H1 (cell line): ENCODE data around the gene TNS2. TPM values are rescaled to one million over a fixed set of nuclear protein-coding genes. Genes with fewer than 3 reads are reported as not detected.

ENCODE experiments used
- ASH2L ChIP-seq: fragments of 200-600, 300-600 bp; sonication (generic); IDR thresholded peaks from one replicate; pipeline ENCODE4 v1.7.1; 2017; ENCODE audit warnings: low read length
- BACH1 ChIP-seq: IDR thresholded peaks from 2 replicates; pipeline ENCODE4 v1.6.1; 2012; ENCODE audit warnings: low read length, improper control_type of control experiment
- CHD1 ChIP-seq: IDR thresholded peaks from 2 replicates; pipeline ENCODE4 v1.6.1; 2012; ENCODE audit warnings: low read depth, low read length, improper control_type of control experiment
- FOSL1 ChIP-seq: IDR thresholded peaks from 2 replicates; pipeline ENCODE4 v1.6.1; 2011; ENCODE audit warnings: mild to moderate bottlenecking, low read depth, low read length, moderate library complexity; ENCODE audit not compliant: insufficient read depth
- HDAC2 ChIP-seq, 2 experiments: fragments of 300-600 bp in 1 of 2; sonication (generic) in 1 of 2; IDR thresholded peaks; 2 replicates each; pipeline ENCODE4 v1.6.1; 2011 to 2012; ENCODE audit warnings: low read depth in 2 of 2, low read length in 2 of 2, mild to moderate bottlenecking in 2 of 2, moderate library complexity in 2 of 2, borderline replicate concordance in 1 of 2, inconsistent platforms in 1 of 2
- MAX ChIP-seq: IDR thresholded peaks from 2 replicates; pipeline ENCODE4 v1.6.1; 2012; ENCODE audit warnings: inconsistent platforms
- POLR2AphosphoS5 ChIP-seq: IDR thresholded peaks from 2 replicates; pipeline ENCODE4 v1.6.1; 2011; ENCODE audit warnings: low read depth, low read length
- SRF ChIP-seq: IDR thresholded peaks from 2 replicates; pipeline ENCODE4 v1.6.1; 2011; ENCODE audit warnings: mild to moderate bottlenecking, low read depth, low read length, moderate library complexity
- TAF1 ChIP-seq: IDR thresholded peaks from 2 replicates; pipeline ENCODE4 v1.6.1; 2011; ENCODE audit warnings: mild to moderate bottlenecking, low read depth, low read length
- ZNF274 ChIP-seq: IDR thresholded peaks from 2 replicates; pipeline ENCODE4 v1.7.0; 2012; ENCODE audit warnings: low read length, borderline replicate concordance; ENCODE audit errors: extremely low read depth
- polyA plus RNA-seq, 7 experiments: library from polyadenylated mRNA; depleted of rRNA in 3 of 7; stranded (reverse) in 5 of 7; unstranded in 2 of 7; fragments of >200 nt in 5 of 7; fragments of 200-250 nt in 2 of 7; gene quantifications; 1 replicate in 5 of 7; 2 replicates in 1 of 7; 4 replicates in 1 of 7; pipeline versions ENCODE4 v1.2.1 to v1.2.3, GENCODE V29; 2011 to 2013; ENCODE audit warnings: missing spikeins in 2 of 7, mixed read lengths in 2 of 7
- total RNA-seq: library from RNA; stranded (reverse); fragmentation: NEBNext Ultra II Directional; extraction: Animal tissue kit (Norgen Biotek cat#: 25700); gene quantifications from 2 replicates; pipeline ENCODE4 v1.2.1, GENCODE V29; 2021
- TF ChIP-seq, protein P1 (sequence below): fragments of 300-600 bp; sonication (generic); IDR thresholded peaks from 2 replicates; pipeline ENCODE4 v1.7.1; 2012; ENCODE audit warnings: low read length, moderate library complexity, mild to moderate bottlenecking, inconsistent platforms; ENCODE audit not compliant: insufficient replicate concordance

The TNS2 gene
- total and polyA plus RNA-seq, 2 of the 8 experiments (the other 6 are each of a cell fraction or from before 2014, with no cell fraction given): 2.8 to 4.7 TPM

GRCh38 chr12:53046655-53047220 lies 3.1 kb upstream of the TNS2 start (continued):
- TF ChIP-seq, protein P1, sequence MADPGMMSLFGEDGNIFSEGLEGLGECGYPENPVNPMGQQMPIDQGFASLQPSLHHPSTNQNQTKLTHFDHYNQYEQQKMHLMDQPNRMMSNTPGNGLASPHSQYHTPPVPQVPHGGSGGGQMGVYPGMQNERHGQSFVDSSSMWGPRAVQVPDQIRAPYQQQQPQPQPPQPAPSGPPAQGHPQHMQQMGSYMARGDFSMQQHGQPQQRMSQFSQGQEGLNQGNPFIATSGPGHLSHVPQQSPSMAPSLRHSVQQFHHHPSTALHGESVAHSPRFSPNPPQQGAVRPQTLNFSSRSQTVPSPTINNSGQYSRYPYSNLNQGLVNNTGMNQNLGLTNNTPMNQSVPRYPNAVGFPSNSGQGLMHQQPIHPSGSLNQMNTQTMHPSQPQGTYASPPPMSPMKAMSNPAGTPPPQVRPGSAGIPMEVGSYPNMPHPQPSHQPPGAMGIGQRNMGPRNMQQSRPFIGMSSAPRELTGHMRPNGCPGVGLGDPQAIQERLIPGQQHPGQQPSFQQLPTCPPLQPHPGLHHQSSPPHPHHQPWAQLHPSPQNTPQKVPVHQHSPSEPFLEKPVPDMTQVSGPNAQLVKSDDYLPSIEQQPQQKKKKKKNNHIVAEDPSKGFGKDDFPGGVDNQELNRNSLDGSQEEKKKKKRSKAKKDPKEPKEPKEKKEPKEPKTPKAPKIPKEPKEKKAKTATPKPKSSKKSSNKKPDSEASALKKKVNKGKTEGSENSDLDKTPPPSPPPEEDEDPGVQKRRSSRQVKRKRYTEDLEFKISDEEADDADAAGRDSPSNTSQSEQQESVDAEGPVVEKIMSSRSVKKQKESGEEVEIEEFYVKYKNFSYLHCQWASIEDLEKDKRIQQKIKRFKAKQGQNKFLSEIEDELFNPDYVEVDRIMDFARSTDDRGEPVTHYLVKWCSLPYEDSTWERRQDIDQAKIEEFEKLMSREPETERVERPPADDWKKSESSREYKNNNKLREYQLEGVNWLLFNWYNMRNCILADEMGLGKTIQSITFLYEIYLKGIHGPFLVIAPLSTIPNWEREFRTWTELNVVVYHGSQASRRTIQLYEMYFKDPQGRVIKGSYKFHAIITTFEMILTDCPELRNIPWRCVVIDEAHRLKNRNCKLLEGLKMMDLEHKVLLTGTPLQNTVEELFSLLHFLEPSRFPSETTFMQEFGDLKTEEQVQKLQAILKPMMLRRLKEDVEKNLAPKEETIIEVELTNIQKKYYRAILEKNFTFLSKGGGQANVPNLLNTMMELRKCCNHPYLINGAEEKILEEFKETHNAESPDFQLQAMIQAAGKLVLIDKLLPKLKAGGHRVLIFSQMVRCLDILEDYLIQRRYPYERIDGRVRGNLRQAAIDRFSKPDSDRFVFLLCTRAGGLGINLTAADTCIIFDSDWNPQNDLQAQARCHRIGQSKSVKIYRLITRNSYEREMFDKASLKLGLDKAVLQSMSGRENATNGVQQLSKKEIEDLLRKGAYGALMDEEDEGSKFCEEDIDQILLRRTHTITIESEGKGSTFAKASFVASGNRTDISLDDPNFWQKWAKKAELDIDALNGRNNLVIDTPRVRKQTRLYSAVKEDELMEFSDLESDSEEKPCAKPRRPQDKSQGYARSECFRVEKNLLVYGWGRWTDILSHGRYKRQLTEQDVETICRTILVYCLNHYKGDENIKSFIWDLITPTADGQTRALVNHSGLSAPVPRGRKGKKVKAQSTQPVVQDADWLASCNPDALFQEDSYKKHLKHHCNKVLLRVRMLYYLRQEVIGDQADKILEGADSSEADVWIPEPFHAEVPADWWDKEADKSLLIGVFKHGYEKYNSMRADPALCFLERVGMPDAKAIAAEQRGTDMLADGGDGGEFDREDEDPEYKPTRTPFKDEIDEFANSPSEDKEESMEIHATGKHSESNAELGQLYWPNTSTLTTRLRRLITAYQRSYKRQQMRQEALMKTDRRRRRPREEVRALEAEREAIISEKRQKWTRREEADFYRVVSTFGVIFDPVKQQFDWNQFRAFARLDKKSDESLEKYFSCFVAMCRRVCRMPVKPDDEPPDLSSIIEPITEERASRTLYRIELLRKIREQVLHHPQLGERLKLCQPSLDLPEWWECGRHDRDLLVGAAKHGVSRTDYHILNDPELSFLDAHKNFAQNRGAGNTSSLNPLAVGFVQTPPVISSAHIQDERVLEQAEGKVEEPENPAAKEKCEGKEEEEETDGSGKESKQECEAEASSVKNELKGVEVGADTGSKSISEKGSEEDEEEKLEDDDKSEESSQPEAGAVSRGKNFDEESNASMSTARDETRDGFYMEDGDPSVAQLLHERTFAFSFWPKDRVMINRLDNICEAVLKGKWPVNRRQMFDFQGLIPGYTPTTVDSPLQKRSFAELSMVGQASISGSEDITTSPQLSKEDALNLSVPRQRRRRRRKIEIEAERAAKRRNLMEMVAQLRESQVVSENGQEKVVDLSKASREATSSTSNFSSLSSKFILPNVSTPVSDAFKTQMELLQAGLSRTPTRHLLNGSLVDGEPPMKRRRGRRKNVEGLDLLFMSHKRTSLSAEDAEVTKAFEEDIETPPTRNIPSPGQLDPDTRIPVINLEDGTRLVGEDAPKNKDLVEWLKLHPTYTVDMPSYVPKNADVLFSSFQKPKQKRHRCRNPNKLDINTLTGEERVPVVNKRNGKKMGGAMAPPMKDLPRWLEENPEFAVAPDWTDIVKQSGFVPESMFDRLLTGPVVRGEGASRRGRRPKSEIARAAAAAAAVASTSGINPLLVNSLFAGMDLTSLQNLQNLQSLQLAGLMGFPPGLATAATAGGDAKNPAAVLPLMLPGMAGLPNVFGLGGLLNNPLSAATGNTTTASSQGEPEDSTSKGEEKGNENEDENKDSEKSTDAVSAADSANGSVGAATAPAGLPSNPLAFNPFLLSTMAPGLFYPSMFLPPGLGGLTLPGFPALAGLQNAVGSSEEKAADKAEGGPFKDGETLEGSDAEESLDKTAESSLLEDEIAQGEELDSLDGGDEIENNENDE: no peak
- peak; percentile 56; the same call in 1 of the 2 replicates for TF ChIP-seq BACH1
- no peak for TF ChIP-seq SRF
- peak; percentile 70; the same call in 1 of the 2 replicates for TF ChIP-seq POLR2AphosphoS5
- no peak for TF ChIP-seq ZNF274
- no peak for TF ChIP-seq TAF1
- no peak for TF ChIP-seq MAX
- no peak for TF ChIP-seq FOSL1
- no peak for TF ChIP-seq ASH2L
- no peak for TF ChIP-seq CHD1
- TF ChIP-seq HDAC2 (IDR thresholded peaks at IDR 0.05; ENCODE audit: borderline replicate concordance in 1 of 2, low read depth in 2 of 2, low read length in 2 of 2): no peak
